HCT116 (cell line): ENCODE results near the gene EIF3I. TPM values are rescaled to one million over a fixed set of nuclear protein-coding genes. Genes with fewer than 3 reads are reported as not detected.

Experiments used
- ATAC-seq: fragments of 200-7000 bp; cut with Tn5 transposase; 2 replicates; pipeline ENCODE4 v1.9.1; 2020; ENCODE audit warnings: mild to moderate bottlenecking, moderate library complexity
- BruUV-seq: library from RNA; stranded (reverse); fragments of 400-500 nt; replicated peaks from 2 replicates; lab custom pipeline; 2021; lab: Mats Ljungman, UMichigan
- CTCF ChIA-PET: fragments of 300-600 bp; sonication (Branson Sonifier 250); formaldehyde crosslinking; loops from one replicate; lab custom pipeline; 2021; ENCODE audit warnings: antibody characterized with exemption; lab: Charles Lee
- POLR2A ChIA-PET: fragments of 300-600, 350-600 bp; sonication (Branson Sonifier 250); formaldehyde crosslinking; loops from one replicate; lab custom pipeline; 2021; ENCODE audit warnings: antibody characterized with exemption; lab: Charles Lee
- RAD21 ChIA-PET, 2 experiments: fragments of 300-600 bp; sonication (Branson Sonifier 250); formaldehyde crosslinking; loops; one replicate each; lab custom pipeline; 2023; ENCODE audit warnings: low total read pairs in 2 of 2; ENCODE audit not compliant: uncharacterized antibody in 2 of 2, unreplicated experiment in 2 of 2, low non-redundant PET in 1 of 2; lab: Charles Lee
- DNase-seq: peaks from one replicate; pipeline ENCODE4 v3.0.0-alpha.2; 2010; ENCODE audit warnings: low read depth, low spot score
- H2AFZ ChIP-seq: fragments of 200-600 bp; shearing (Covaris generic), sonication (generic); 2 replicates; pipeline ENCODE4 v1.6.1; 2017; ENCODE audit warnings: low read depth, mixed run types, mixed read lengths, antibody characterized with exemption, low read length; ENCODE audit not compliant: poor library complexity, severe bottlenecking
- H3K27ac ChIP-seq: 2 replicates; pipeline ENCODE4 v1.5.1; 2012; ENCODE audit warnings: low read depth, low read length
- H3K27me3 ChIP-seq: fragments of 200-600 bp; sonication (generic); 2 replicates; pipeline ENCODE4 v1.6.1; 2016; ENCODE audit warnings: mixed run types, low read length, mixed read lengths; ENCODE audit not compliant: insufficient read depth
- H3K36me3 ChIP-seq, 2 experiments: fragments of 200-500 bp in 1 of 2; fragments of 200-600 bp in 1 of 2; sonication (Bioruptor generic) in 1 of 2; sonication (generic) in 1 of 2; 2 replicates each; pipeline versions ENCODE4 v1.5.1 to v1.6.1; 2014 to 2016; ENCODE audit warnings: low read length in 2 of 2, inconsistent platforms in 1 of 2, mixed read lengths in 1 of 2, mixed run types in 1 of 2; ENCODE audit not compliant: insufficient read depth in 2 of 2, control insufficient read depth in 1 of 2
- H3K4me1 ChIP-seq, 2 experiments: fragments of 200-600 bp in 1 of 2; sonication (generic) in 1 of 2; 2 replicates each; pipeline versions ENCODE4 v1.5.1 to v1.6.1; 2012 to 2017; ENCODE audit warnings: low read length in 2 of 2, inconsistent platforms in 1 of 2, mild to moderate bottlenecking in 1 of 2, mixed read lengths in 1 of 2, mixed run types in 1 of 2, moderate library complexity in 1 of 2; ENCODE audit not compliant: insufficient read depth in 2 of 2, control insufficient read depth in 1 of 2
- H3K4me2 ChIP-seq: fragments of 200-600 bp; sonication (generic); 2 replicates; pipeline ENCODE4 v1.6.1; 2017; ENCODE audit warnings: mixed run types, low read length, mixed read lengths
- H3K4me3 ChIP-seq, 2 experiments: fragments of 200-600 bp in 1 of 2; sonication (generic) in 1 of 2; replicated peaks in 1 of 2; 2 replicates each; pipeline ENCODE4 v1.5.1; 2011 to 2016; ENCODE audit warnings: low read length in 2 of 2, control low read depth in 1 of 2, low read depth in 1 of 2, mild to moderate bottlenecking in 1 of 2, mixed read lengths in 1 of 2, mixed run types in 1 of 2
- H3K79me2 ChIP-seq: fragments of 200-600 bp; sonication (generic); 2 replicates; pipeline ENCODE4 v1.6.1; 2017; ENCODE audit warnings: mild to moderate bottlenecking, mixed run types, low read length, moderate library complexity, mixed read lengths; ENCODE audit not compliant: insufficient read depth
- H3K9ac ChIP-seq: fragments of 200-600 bp; sonication (generic); 2 replicates; pipeline ENCODE4 v1.6.1; 2016; ENCODE audit warnings: low read length, mixed read lengths
- H3K9me2 ChIP-seq: fragments of 200-600 bp; sonication (generic), shearing (Covaris generic); 2 replicates; pipeline ENCODE4 v1.6.1; 2017; ENCODE audit warnings: mixed run types, mild to moderate bottlenecking, moderate library complexity; ENCODE audit not compliant: insufficient read depth
- H3K9me3 ChIP-seq, 2 experiments: fragments of 200-500 bp in 1 of 2; fragments of 200-600 bp in 1 of 2; sonication (Bioruptor generic) in 1 of 2; sonication (generic) in 1 of 2; 2 replicates each; pipeline ENCODE4 v1.6.1; 2014 to 2017; ENCODE audit warnings: low read length in 2 of 2, mixed read lengths in 2 of 2, inconsistent platforms in 1 of 2, low read depth in 1 of 2, mild to moderate bottlenecking in 1 of 2, mixed run types in 1 of 2, moderate library complexity in 1 of 2; ENCODE audit not compliant: control insufficient read depth in 1 of 2, insufficient read depth in 1 of 2
- H4K20me1 ChIP-seq: fragments of 200-600 bp; sonication (generic), shearing (Covaris generic); 2 replicates; pipeline ENCODE4 v1.6.1; 2017; ENCODE audit warnings: mixed run types, mild to moderate bottlenecking, moderate library complexity; ENCODE audit not compliant: insufficient read depth
- CTCF ChIP-seq, 3 experiments: fragments of 200-600 bp in 1 of 3; sonication (generic) in 1 of 3; IDR thresholded peaks in 2 of 3; conservative IDR thresholded peaks in 1 of 3; 2 replicates each; pipeline ENCODE4 v1.5.1; 2012 to 2017; ENCODE audit warnings: low read depth in 2 of 3, low read length in 2 of 3, antibody characterized with exemption in 1 of 3, borderline replicate concordance in 1 of 3, control low read depth in 1 of 3, mild to moderate bottlenecking in 1 of 3, mixed read lengths in 1 of 3, mixed run types in 1 of 3, moderate library complexity in 1 of 3; ENCODE audit not compliant: insufficient read depth in 1 of 3
- EZH2phosphoT487 ChIP-seq: fragments of 200-600 bp; IDR thresholded peaks from 2 replicates; pipeline ENCODE4 v1.6.1; 2018; ENCODE audit warnings: antibody characterized with exemption, borderline replicate concordance
- JUND ChIP-seq: IDR thresholded peaks from 2 replicates; pipeline ENCODE4 v1.6.1; 2012
- MAX ChIP-seq: IDR thresholded peaks from 2 replicates; pipeline ENCODE4 v1.6.1; 2012
- POLR2AphosphoS5 ChIP-seq: IDR thresholded peaks from 2 replicates; pipeline ENCODE4 v1.6.1; 2011; ENCODE audit warnings: mild to moderate bottlenecking, low read depth, low read length, moderate library complexity
- RAD21 ChIP-seq: IDR thresholded peaks from 2 replicates; pipeline ENCODE4 v1.6.1; 2012; ENCODE audit warnings: low read depth, mild to moderate bottlenecking
- REST ChIP-seq: IDR thresholded peaks from 2 replicates; pipeline ENCODE4 v1.6.1; 2012; ENCODE audit warnings: low read depth
- SIN3A ChIP-seq: IDR thresholded peaks from 2 replicates; pipeline ENCODE4 v1.6.1; 2012; ENCODE audit warnings: low read depth
- SP1 ChIP-seq: IDR thresholded peaks from 2 replicates; pipeline ENCODE4 v1.6.1; 2012; ENCODE audit warnings: low read depth
- SRF ChIP-seq: IDR thresholded peaks from 2 replicates; pipeline ENCODE4 v1.6.1; 2012; ENCODE audit warnings: low read depth
- ZBTB33 ChIP-seq: IDR thresholded peaks from 2 replicates; pipeline ENCODE4 v1.6.1; 2011; ENCODE audit warnings: mild to moderate bottlenecking, low read length, moderate library complexity; ENCODE audit not compliant: insufficient replicate concordance; ENCODE audit errors: extremely low read depth
- ZFX ChIP-seq: fragments of 450-650 bp; IDR thresholded peaks from 2 replicates; pipeline ENCODE4 v1.6.1; 2017
- intact Hi-C: fragments of 100-400 bp; cut with micrococcal nuclease; formaldehyde crosslinking; loops from 2 replicates; pipeline ENCODE4 v1.10.0; 2022
- total RNA-seq: library from RNA; stranded (reverse); gene quantifications from one replicate; pipeline ENCODE4 v1.2.1, GENCODE V29; 2021; ENCODE audit not compliant: unreplicated experiment

Gene EIF3I
- total RNA-seq, 1 experiment from 2014 or later, result 323 TPM

- RAD21 ChIA-PET, result no interaction called here
- H3K4me3 ChIP-seq, result peak overlapping the region; percentile 96 to 99
- H3K79me2 ChIP-seq, result peaks cover 58% of the 10 kb centered on the region
- POLR2A ChIA-PET, result interaction anchor here (0.9 kb wide), 1 partner anchor 17 kb away, joined by 3 read pairs; no protein-coding TSS in a partner anchor
- intact Hi-C loops, result no loop called here
- CTCF ChIA-PET, result interaction anchor here (0.9 kb wide), 1 partner anchor 20 kb away, joined by 5 read pairs; no protein-coding TSS in a partner anchor
- H3K4me2 ChIP-seq, result peak overlapping the region; percentile 96
- BruUV-seq, result no TSS peak
- no peak for TF ChIP-seq SP1
- TF ChIP-seq RAD21, result peak; percentile 21; the same call in 1 of the 2 replicates
- H3K9me3 ChIP-seq, result no peaks in the 10 kb centered on the region
- 0 out of 2 replicates have a peak overlapping the region, but pooled peaks have one; percentile 16 for H3K27ac ChIP-seq
- DNase-seq (no peak), ATAC-seq (no peak)
- H3K27me3 ChIP-seq, result no peaks in the 10 kb centered on the region
- H4K20me1 ChIP-seq, result no peaks in the 10 kb centered on the region
- peak overlapping the region; percentile 99 for H3K9ac ChIP-seq
- H3K36me3 ChIP-seq, result peaks cover 31 to 37% of the 10 kb centered on the region in 2 experiments
- H3K9me2 ChIP-seq, result no peaks in the 10 kb centered on the region
- no peak overlapping the region for H2AFZ ChIP-seq
- peaks cover 15 to 35% of the 10 kb centered on the region in 2 experiments for H3K4me1 ChIP-seq
Measured at GRCh38 chr1:32223683-32224082, 1.5 kb downstream of the EIF3I start.

- Histone ChIP-seq H3K9ac (no peak overlapping the region), H3K4me3 (no peak overlapping the region), H3K36me3 (peaks cover 33 to 41% of the 10 kb centered on the region in 2 experiments), H3K27me3 (no peaks in the 10 kb centered on the region), H3K9me2 (no peaks in the 10 kb centered on the region), H3K4me1 (peaks cover 15 to 35% of the 10 kb centered on the region in 2 experiments), H3K9me3 (no peaks in the 10 kb centered on the region), H4K20me1 (no peaks in the 10 kb centered on the region), H2AFZ (no peak overlapping the region), H3K27ac (no peak overlapping the region), H3K79me2 (peaks cover 58% of the 10 kb centered on the region), H3K4me2 (peak overlapping the region; percentile 96; the same call in 1 of the 2 replicates)
- no peak for DNase-seq
- BruUV-seq, result no TSS peak
- CTCF ChIA-PET, result no interaction called here
- RAD21 ChIA-PET, result no interaction called here
- intact Hi-C loops, result no loop called here
- POLR2A ChIA-PET, result no interaction called here
- ATAC-seq, result no peak
- TF ChIP-seq RAD21 (no peak), SIN3A (no peak), REST (no peak), ZFX (no peak), POLR2AphosphoS5 (no peak), MAX (no peak), JUND (no peak), CTCF (IDR thresholded peaks at IDR 0.05 in 2 of 3, conservative IDR thresholded peaks at IDR 0.05 in 1 of 3; ENCODE audit: borderline replicate concordance in 1 of 3, insufficient read depth in 1 of 3, low read depth in 2 of 3, low read length in 2 of 3) (no peak), SRF (no peak), EZH2phosphoT487 (no peak), ZBTB33 (no peak)
Measured at GRCh38 chr1:32224285-32224684, 2.1 kb downstream of the EIF3I start.
